ENCODE data around the gene RPAP3. TPM values are rescaled to one million over a fixed set of nuclear protein-coding genes. Genes with fewer than 3 reads are reported as not detected.

RPAP3 gene
- total and polyA plus RNA-seq, 9 of the 15 experiments (the other 6 are each of a cell fraction or from before 2014, with no cell fraction given), result 40.0 to 92.1 (median 54.1) TPM

DNA sequence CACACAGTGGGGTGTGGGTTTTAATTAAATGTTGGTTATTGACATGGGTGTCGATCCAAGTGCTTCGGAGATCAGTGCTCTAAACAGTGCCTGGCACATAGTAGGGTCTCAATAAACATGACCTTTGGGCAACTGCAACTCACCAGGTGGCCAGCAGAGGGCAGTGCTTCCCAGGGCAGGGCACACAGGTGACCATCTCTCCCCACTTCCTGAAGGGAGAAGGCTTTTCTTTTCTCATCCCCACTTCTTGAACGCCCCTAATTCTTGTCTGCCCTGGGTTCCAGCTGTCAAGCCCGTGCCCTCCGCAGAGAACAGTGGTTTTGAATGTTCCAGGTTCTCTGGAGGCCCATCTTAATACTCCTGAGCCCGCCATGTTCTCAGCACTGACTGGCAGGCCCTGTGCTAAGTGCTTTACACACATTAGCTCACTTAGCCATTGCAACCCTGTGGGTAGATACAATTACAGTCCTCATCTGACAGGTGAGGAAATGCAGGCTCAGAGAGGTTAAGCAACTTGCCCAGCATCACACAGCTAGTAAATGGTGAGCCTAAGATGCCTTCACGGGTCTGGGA is 36.5 kb upstream of the RPAP3 start (continued):
- TF ChIP-seq PTRF (tag; IDR thresholded peaks at IDR 0.05) (no peak), ZBTB9 (CRISPR knock-in tag; IDR thresholded peaks at IDR 0.05) (no peak), AFF4 (CRISPR knock-in tag; IDR thresholded peaks at IDR 0.05) (no peak), ZNF239 (CRISPR knock-in tag; IDR thresholded peaks at IDR 0.05) (no peak), ZNF444 (CRISPR knock-in tag; IDR thresholded peaks at IDR 0.05) (no peak), ZNF3 (CRISPR knock-in tag; IDR thresholded peaks at IDR 0.05) (no peak), RERE (CRISPR knock-in tag; IDR thresholded peaks at IDR 0.05; ENCODE audit: borderline replicate concordance) (no peak), ESRRB (CRISPR knock-in tag; IDR thresholded peaks at IDR 0.05; ENCODE audit: borderline replicate concordance) (no peak), L3MBTL2 (IDR thresholded peaks at IDR 0.05) (no peak), ZNF263 (CRISPR knock-in tag; IDR thresholded peaks at IDR 0.05; ENCODE audit: borderline replicate concordance) (peak; percentile 44; the same call in 1 of the 2 replicates), NFRKB (IDR thresholded peaks at IDR 0.05; ENCODE audit: low read depth) (no peak), RHOXF2B (CRISPR knock-in tag; conservative IDR thresholded peaks at IDR 0.05) (no peak), FOXJ3 (CRISPR knock-in tag; IDR thresholded peaks at IDR 0.05) (no peak), ZNF232 (CRISPR knock-in tag; IDR thresholded peaks at IDR 0.05) (no peak), KLF1 (tag; IDR thresholded peaks at IDR 0.05) (no peak), ZNF184 (CRISPR knock-in tag; IDR thresholded peaks at IDR 0.05) (no peak), ZNF316 (IDR thresholded peaks at IDR 0.05) (no peak), C11orf30 (IDR thresholded peaks at IDR 0.05; ENCODE audit: low read depth) (no peak)

Data from K562 (cell line).